ENCODE data around the gene ATP1A4. TPM values are rescaled to one million over a fixed set of nuclear protein-coding genes. Genes with fewer than 3 reads are reported as not detected.

Gene ATP1A4
- total RNA-seq, 1 experiment from 2014 or later = not detected

- DNase-seq (ENCODE audit: low read depth) = peak; percentile 78
Measured at GRCh38 chr1:160206036-160206389, 54.6 kb downstream of the ATP1A4 start.

GRCh38 chr1:160206421-160207117 is 55.2 kb downstream of the ATP1A4 start:
- peak; percentile 93 for DNase-seq (ENCODE audit: low read depth)

- DNase-seq (ENCODE audit: low read depth) = no peak
Measured at GRCh38 chr1:160207118-160207650, 55.8 kb downstream of the ATP1A4 start.

- no peak for DNase-seq (ENCODE audit: low read depth)
Measured at GRCh38 chr1:160207771-160208556, 56.6 kb downstream of the ATP1A4 start.

- no peak for DNase-seq (ENCODE audit: low read depth)
Measured at GRCh38 chr1:160208557-160209320, 57.3 kb downstream of the ATP1A4 start.

GRCh38 chr1:160209321-160210046 is 58.1 kb downstream of the ATP1A4 start:
- no peak for DNase-seq (ENCODE audit: low read depth)

- DNase-seq (ENCODE audit: low read depth) = no peak
Measured at GRCh38 chr1:160210561-160210960, 59.2 kb downstream of the ATP1A4 start.

GRCh38 chr1:160211046-160211790 is 59.8 kb downstream of the ATP1A4 start:
- no peak for DNase-seq (ENCODE audit: low read depth)

GRCh38 chr1:160214481-160215140 is 63.2 kb downstream of the ATP1A4 start:
- no peak for DNase-seq (ENCODE audit: low read depth)

GRCh38 chr1:160216301-160216700 is 64.9 kb downstream of the ATP1A4 start:
- DNase-seq (ENCODE audit: low read depth) = no peak

GRCh38 chr1:160217481-160218051 is 66.2 kb downstream of the ATP1A4 start:
- DNase-seq (ENCODE audit: low read depth) = no peak

- peak; percentile 77 for DNase-seq (ENCODE audit: low read depth)
Measured at GRCh38 chr1:160219062-160219929, 67.9 kb downstream of the ATP1A4 start.

- no peak for DNase-seq (ENCODE audit: low read depth)
Measured at GRCh38 chr1:160220301-160220700, 68.9 kb downstream of the ATP1A4 start.

GRCh38 chr1:160221089-160221488 is 69.7 kb downstream of the ATP1A4 start:
- no peak for DNase-seq (ENCODE audit: low read depth)

GRCh38 chr1:160222546-160222945 is 71.1 kb downstream of the ATP1A4 start:
- no peak for DNase-seq (ENCODE audit: low read depth)

GRCh38 chr1:160224606-160225005 is 73.2 kb downstream of the ATP1A4 start:
- no peak for DNase-seq (ENCODE audit: low read depth)

- DNase-seq (ENCODE audit: low read depth) = no peak
Measured at GRCh38 chr1:160225345-160225744, 73.9 kb downstream of the ATP1A4 start.

- DNase-seq (ENCODE audit: low read depth) = no peak
Measured at GRCh38 chr1:160226623-160227022, 75.2 kb downstream of the ATP1A4 start.

GRCh38 chr1:160227034-160227433 is 75.6 kb downstream of the ATP1A4 start:
- no peak for DNase-seq (ENCODE audit: low read depth)
